ENCODE results near the gene KRT80.
A peak's percentile ranks its signal among the peaks of the same experiment; 100 is the strongest.

KRT80 gene

DNA sequence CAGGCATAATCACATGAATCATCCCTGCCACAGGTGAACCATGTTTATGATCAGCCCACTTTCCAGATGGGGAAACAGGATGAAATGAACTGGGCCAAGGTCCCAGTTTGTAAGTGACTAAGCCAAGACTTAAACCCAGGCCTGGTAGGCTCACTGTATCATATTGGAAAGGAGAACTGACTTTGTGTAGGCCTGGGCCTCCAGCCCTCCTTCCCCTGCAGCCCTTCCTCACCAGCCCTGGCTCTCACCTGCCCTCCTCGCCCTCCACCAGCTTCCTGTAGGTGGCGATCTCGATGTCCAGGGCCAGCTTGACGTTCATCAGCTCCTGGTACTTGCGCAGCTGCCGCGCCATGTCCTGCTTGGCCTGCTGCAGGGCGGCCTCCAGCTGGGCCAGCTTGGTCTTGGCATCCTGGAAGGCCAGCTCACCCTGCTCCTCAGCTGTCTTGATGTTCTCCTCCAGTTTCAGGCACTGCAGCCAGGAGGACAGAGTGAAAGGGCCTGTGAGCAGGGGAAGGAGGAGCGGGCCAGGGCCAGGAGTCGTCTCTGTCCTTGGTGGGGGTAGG is 19.8 kb downstream of the KRT80 start:
- no peaks in the 10 kb centered on the region for H3K9me3 ChIP-seq
- TF ChIP-seq, protein P1, sequence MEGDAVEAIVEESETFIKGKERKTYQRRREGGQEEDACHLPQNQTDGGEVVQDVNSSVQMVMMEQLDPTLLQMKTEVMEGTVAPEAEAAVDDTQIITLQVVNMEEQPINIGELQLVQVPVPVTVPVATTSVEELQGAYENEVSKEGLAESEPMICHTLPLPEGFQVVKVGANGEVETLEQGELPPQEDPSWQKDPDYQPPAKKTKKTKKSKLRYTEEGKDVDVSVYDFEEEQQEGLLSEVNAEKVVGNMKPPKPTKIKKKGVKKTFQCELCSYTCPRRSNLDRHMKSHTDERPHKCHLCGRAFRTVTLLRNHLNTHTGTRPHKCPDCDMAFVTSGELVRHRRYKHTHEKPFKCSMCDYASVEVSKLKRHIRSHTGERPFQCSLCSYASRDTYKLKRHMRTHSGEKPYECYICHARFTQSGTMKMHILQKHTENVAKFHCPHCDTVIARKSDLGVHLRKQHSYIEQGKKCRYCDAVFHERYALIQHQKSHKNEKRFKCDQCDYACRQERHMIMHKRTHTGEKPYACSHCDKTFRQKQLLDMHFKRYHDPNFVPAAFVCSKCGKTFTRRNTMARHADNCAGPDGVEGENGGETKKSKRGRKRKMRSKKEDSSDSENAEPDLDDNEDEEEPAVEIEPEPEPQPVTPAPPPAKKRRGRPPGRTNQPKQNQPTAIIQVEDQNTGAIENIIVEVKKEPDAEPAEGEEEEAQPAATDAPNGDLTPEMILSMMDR (IDR thresholded peaks at IDR 0.05; ENCODE audit: low read depth, low read length), result peak; percentile 60
- H3K4me3 ChIP-seq (ENCODE audit: low read depth, low read length), result no peak overlapping the region
- H3K36me3 ChIP-seq, result no peaks in the 10 kb centered on the region
- H3K4me1 ChIP-seq, result peaks cover 21% of the 10 kb centered on the region
- DNase-seq, result peak; percentile 69
- H3K27me3 ChIP-seq, result no peaks in the 10 kb centered on the region

DNA sequence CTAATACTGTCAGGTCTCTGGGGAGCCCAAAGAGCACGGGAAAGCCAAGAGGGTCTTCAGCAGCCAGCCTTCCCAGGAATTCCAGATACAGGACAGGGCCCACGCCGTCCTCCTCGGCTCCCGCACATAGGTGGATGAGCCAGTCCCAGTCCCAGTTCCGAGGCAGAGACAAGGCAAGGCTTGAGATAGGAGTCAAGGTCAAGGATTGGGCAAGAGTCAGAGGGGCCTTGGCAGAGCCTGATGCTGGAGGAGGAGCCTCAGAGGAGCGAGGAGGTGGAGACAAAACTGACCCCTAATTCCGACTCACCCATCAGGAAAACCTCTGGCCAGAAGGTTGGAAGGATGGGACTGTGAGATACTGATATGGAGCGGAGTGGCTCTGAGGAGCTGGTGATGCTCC is 21.0 kb downstream of the KRT80 start:
- Histone ChIP-seq H3K27me3 (no peaks in the 10 kb centered on the region), H3K9me3 (no peaks in the 10 kb centered on the region), H3K4me1 (peaks cover 21% of the 10 kb centered on the region), H3K36me3 (no peaks in the 10 kb centered on the region), H3K4me3 (ENCODE audit: low read depth, low read length) (no peak overlapping the region)
- TF ChIP-seq, protein P1 (IDR thresholded peaks at IDR 0.05; ENCODE audit: low read depth, low read length), result no peak
- no peak for DNase-seq

DNA sequence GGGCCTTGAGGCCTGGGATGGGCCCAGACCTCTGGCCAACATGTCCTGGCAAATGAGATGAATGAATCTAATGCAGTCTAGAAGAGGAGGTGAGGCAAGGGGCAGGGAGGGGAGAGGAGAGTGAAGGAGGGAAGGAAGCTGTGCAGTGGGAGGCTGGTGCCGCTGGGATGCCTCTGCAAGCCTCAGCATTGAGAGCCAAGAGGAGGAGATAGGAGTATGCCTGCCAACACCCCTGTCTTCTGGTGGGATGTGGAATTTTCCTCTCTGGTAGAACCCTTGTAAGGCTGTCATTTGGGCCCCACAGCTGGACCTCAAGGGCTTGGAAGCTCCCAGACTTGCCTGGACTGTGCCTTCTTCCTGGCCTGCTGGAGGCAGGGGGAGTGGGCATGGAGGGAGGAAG is 21.9 kb downstream of the KRT80 start:
- Histone ChIP-seq H3K9me3 (no peaks in the 10 kb centered on the region), H3K27me3 (no peaks in the 10 kb centered on the region), H3K4me3 (ENCODE audit: low read depth, low read length) (no peak overlapping the region), H3K4me1 (peaks cover 16% of the 10 kb centered on the region), H3K36me3 (no peaks in the 10 kb centered on the region)
- TF ChIP-seq, protein P1 (IDR thresholded peaks at IDR 0.05; ENCODE audit: low read depth, low read length), result no peak
- no peak for DNase-seq

DNA sequence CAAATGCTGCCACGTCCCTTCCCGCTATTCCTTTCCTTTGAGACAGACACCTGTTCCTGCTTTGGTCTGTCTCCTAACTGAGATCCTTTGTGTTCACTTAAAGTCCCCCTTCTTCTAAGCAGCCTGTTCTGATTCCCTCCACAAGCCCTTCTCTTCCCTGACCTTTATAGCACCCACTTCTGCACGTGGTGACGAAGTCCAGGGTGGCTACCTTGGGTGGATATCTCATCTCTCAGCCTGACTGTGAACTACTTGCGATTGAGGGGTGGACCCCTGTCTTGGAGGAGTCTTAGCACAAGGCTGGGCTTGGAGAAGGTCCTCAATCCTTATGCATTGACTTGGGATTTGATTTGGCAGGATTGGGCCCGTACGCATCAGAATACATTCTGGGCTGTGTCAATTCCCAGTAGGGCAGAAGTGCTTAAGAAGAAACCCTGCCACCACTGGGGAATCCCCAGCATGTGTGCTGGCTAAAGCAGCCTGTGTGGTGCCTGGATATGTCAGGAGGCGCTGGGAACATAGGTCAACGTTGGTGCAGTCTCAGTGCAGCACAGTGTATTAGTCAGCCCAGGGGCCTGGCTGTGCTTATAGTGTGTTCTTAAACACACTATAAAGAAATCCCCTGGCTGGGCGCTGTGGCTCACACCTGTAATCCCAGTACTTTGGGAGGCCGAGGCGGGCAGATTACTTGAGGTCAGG is 23.6 kb downstream of the KRT80 start:
- no peak overlapping the region for H3K4me3 ChIP-seq (ENCODE audit: low read depth, low read length)
- DNase-seq, result no peak
- peaks cover 11% of the 10 kb centered on the region for H3K4me1 ChIP-seq
- H3K36me3 ChIP-seq, result no peaks in the 10 kb centered on the region
- TF ChIP-seq, protein P1 (IDR thresholded peaks at IDR 0.05; ENCODE audit: low read depth, low read length), result no peak
- H3K27me3 ChIP-seq, result no peaks in the 10 kb centered on the region
- no peaks in the 10 kb centered on the region for H3K9me3 ChIP-seq

DNA sequence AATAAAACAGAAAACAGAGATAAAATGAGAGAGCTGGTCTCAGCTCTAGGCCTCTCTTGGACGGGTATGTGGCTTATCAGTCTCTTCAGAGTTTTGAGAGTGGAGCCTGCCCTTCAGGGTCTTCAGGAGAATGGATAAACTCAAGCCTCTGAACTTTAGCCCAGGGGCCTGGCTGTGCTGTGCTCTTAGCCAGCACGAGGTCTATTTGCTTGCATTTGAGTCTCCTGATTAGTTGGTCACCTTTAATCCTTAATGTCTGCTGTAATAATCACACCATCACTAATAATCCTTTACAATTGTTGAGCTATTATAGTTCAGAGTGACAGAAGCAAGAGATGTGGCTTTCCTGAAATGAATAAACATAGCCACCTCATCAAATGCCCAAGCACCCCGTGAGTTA is 24.3 kb downstream of the KRT80 start:
- Histone ChIP-seq H3K4me3 (ENCODE audit: low read depth, low read length) (no peak overlapping the region), H3K27me3 (no peaks in the 10 kb centered on the region), H3K36me3 (no peaks in the 10 kb centered on the region), H3K9me3 (no peaks in the 10 kb centered on the region), H3K4me1 (peaks cover 11% of the 10 kb centered on the region)
- TF ChIP-seq, protein P1 (IDR thresholded peaks at IDR 0.05; ENCODE audit: low read depth, low read length), result no peak
- no peak for DNase-seq

DNA sequence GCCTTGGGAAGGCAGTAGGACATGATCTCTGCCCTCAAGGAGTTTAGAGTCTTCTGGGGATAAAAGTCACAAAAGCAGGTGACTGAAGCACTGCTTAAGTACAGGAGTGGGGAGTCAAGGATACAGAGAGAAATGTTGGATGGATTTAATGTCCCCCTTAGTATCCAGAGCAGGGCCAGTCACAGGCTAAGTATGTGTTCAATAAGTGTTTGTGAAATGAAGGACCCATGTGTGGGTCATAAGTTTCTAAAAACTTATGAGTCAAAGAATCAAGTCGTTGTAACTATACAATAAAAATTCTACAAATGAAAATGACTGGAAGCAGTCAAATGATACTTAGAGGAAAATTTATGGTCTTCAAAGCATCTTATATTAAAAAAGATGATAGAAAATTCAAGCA is 25.1 kb downstream of the KRT80 start:
- Histone ChIP-seq H3K4me1 (peaks cover 11% of the 10 kb centered on the region), H3K4me3 (ENCODE audit: low read depth, low read length) (no peak overlapping the region)

More for the DNA sequence above, 25.1 kb downstream of the KRT80 start:
- TF ChIP-seq, protein P1 (IDR thresholded peaks at IDR 0.05; ENCODE audit: low read depth, low read length), result no peak
- no peaks in the 10 kb centered on the region for H3K36me3 ChIP-seq
- no peaks in the 10 kb centered on the region for H3K9me3 ChIP-seq
- DNase-seq, result no peak
- no peaks in the 10 kb centered on the region for H3K27me3 ChIP-seq

Measured in BE2C (cell line).